GM23248 (cell line): ENCODE data around the gene ABCC4.

Experiments used
- EZH2 ChIP-seq: fragments of 200-600 bp; sonication (generic); IDR thresholded peaks from 2 replicates; pipeline ENCODE4 v1.6.1; 2018; ENCODE audit warnings: antibody characterized with exemption, mild to moderate bottlenecking; ENCODE audit not compliant: insufficient read depth, poor library complexity, severe bottlenecking
- EZH2phosphoT487 ChIP-seq: fragments of 200-600 bp; sonication (generic); IDR thresholded peaks from 2 replicates; pipeline ENCODE4 v1.6.1; 2018; ENCODE audit warnings: antibody characterized with exemption, moderate library complexity, mild to moderate bottlenecking, low read depth; ENCODE audit not compliant: insufficient read depth

GRCh38 chr13:95207769-95208366 lies 93.4 kb downstream of the ABCC4 start:
- TF ChIP-seq EZH2phosphoT487 (no peak), EZH2 (no peak)
